Measurements from ENCODE around the gene PDGFC.

- TF ChIP-seq ETS1 (CRISPR knock-in tag; IDR thresholded peaks at IDR 0.05): no peak
- no peak for TF ChIP-seq EP300 (IDR thresholded peaks at IDR 0.05; ENCODE audit: low read depth in 2 of 2, low read length in 2 of 2)
- no peak for TF ChIP-seq EP300 (CRISPR knock-in tag; IDR thresholded peaks at IDR 0.05; ENCODE audit: borderline replicate concordance)
- no peak for TF ChIP-seq GATAD2A (CRISPR knock-in tag; IDR thresholded peaks at IDR 0.05)
- TF ChIP-seq EZH2 (conservative IDR thresholded peaks at IDR 0.05; ENCODE audit: low read depth, low read length): no peak
- no peak for TF ChIP-seq ZNF331 (CRISPR knock-in tag; IDR thresholded peaks at IDR 0.05)
- no peak for TF ChIP-seq SCMH1 (CRISPR knock-in tag; IDR thresholded peaks at IDR 0.05; ENCODE audit: borderline replicate concordance)
- TF ChIP-seq GATA4 (IDR thresholded peaks at IDR 0.05; ENCODE audit: borderline replicate concordance, low read depth): no peak
Measured at GRCh38 chr4:156754832-156755570, 216.6 kb downstream of the PDGFC start.

Data from HepG2 (cell line).